Brain microvascular endothelial cell (primary cell): ENCODE results near the gene TGM2.

Source experiments
- DNase-seq: peaks from one replicate; pipeline ENCODE4 v3.0.0-alpha.2; 2020
- H3K27ac ChIP-seq: fragments of 250-450 bp; sonication (Bioruptor Pico); 2 replicates; pipeline ENCODE4 v1.5.1; 2020; ENCODE audit warnings: mild to moderate bottlenecking, moderate library complexity
- H3K27me3 ChIP-seq: fragments of 250-450 bp; sonication (Bioruptor Pico); replicated peaks from 2 replicates; pipeline ENCODE4 v1.5.1; 2020; ENCODE audit warnings: mild to moderate bottlenecking
- H3K36me3 ChIP-seq: fragments of 250-450 bp; sonication (Bioruptor Pico); replicated peaks from 2 replicates; pipeline ENCODE4 v1.5.1; 2020; ENCODE audit warnings: mild to moderate bottlenecking
- H3K4me3 ChIP-seq: 2 replicates; pipeline ENCODE4 v1.5.1; 2011; ENCODE audit warnings: low read depth, mild to moderate bottlenecking, control low read depth, low read length, moderate library complexity
- in situ Hi-C: cut with HindIII; loops from 2 replicates; pipeline ENCODE4 v1.10.0; 2017; ENCODE audit warnings: low sequenced_read_pairs, low pct_ligation_motif_present
- TF ChIP-seq, protein P1 (sequence below): IDR thresholded peaks from 2 replicates; pipeline ENCODE4 v1.5.1; 2011; ENCODE audit warnings: low read depth, mild to moderate bottlenecking, moderate library complexity, low read length, control low read depth, inconsistent platforms; ENCODE audit errors: missing control alignments

The TGM2 gene

GRCh38 chr20:38161412-38161774 is 3.7 kb downstream of the TGM2 start:
- Histone ChIP-seq H3K27ac (no peak overlapping the region), H3K27me3 (no peaks in the 10 kb centered on the region), H3K36me3 (peaks cover 55% of the 10 kb centered on the region), H3K4me3 (no peak overlapping the region)
- in situ Hi-C loops = no loop called here
- no peak for DNase-seq
- TF ChIP-seq, protein P1, sequence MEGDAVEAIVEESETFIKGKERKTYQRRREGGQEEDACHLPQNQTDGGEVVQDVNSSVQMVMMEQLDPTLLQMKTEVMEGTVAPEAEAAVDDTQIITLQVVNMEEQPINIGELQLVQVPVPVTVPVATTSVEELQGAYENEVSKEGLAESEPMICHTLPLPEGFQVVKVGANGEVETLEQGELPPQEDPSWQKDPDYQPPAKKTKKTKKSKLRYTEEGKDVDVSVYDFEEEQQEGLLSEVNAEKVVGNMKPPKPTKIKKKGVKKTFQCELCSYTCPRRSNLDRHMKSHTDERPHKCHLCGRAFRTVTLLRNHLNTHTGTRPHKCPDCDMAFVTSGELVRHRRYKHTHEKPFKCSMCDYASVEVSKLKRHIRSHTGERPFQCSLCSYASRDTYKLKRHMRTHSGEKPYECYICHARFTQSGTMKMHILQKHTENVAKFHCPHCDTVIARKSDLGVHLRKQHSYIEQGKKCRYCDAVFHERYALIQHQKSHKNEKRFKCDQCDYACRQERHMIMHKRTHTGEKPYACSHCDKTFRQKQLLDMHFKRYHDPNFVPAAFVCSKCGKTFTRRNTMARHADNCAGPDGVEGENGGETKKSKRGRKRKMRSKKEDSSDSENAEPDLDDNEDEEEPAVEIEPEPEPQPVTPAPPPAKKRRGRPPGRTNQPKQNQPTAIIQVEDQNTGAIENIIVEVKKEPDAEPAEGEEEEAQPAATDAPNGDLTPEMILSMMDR = no peak

- H3K4me3 ChIP-seq = peak overlapping the region; percentile 5
- DNase-seq = no peak
- in situ Hi-C loops = no loop called here
- H3K36me3 ChIP-seq = peaks cover 66% of the 10 kb centered on the region
- no peaks in the 10 kb centered on the region for H3K27me3 ChIP-seq
- no peak overlapping the region for H3K27ac ChIP-seq
- TF ChIP-seq, protein P1 = no peak
These were observed 4.9 kb downstream of the TGM2 start for GRCh38 chr20:38159957-38160756.

- in situ Hi-C loops = no loop called here
These were observed 5.5 kb downstream of the TGM2 start for GRCh38 chr20:38159566-38159956.

DNA sequence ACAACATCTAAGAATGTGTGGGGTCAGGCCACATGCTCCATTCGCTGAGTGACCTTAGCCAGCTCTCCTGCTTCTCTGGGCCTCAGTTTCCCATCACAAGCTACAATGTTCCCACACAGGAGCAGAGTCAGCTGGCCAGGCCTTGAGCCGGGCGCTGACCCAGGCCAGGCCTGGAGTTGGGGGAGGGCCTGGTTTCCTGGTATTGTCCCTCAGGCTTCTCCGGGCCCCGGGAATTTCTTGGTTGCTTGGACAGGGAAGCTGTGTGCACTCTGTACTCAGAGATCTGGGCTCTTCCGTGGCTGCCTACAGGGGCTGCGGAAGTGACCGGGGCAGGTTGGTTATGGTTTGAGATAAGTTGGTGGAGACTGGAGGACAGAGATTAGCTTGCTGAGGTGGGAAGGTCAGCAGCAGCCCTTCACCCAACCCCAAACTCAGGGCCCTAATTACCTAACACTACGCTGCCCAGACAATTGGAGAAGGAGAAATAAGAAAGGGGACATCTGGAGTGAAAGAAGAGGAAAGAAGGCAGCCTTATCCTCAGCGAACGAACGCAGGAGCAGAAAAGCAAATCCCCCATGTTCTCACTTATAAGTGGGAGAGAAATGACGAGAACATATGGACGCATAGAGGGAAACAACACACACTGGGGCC is 6.2 kb downstream of the TGM2 start:
- DNase-seq = no peak
- Histone ChIP-seq H3K27me3 (no peaks in the 10 kb centered on the region), H3K4me3 (no peak overlapping the region), H3K27ac (no peak overlapping the region), H3K36me3 (peaks cover 73% of the 10 kb centered on the region)
- TF ChIP-seq, protein P1 = no peak
- in situ Hi-C loops = no loop called here

More at GRCh38 chr20:38159566-38159956, 5.5 kb downstream of the TGM2 start:
- DNase-seq = no peak
- Histone ChIP-seq H3K4me3 (peak overlapping the region; percentile 5), H3K27ac (no peak overlapping the region), H3K27me3 (no peaks in the 10 kb centered on the region), H3K36me3 (peaks cover 70% of the 10 kb centered on the region)
- TF ChIP-seq, protein P1 = no peak

DNA sequence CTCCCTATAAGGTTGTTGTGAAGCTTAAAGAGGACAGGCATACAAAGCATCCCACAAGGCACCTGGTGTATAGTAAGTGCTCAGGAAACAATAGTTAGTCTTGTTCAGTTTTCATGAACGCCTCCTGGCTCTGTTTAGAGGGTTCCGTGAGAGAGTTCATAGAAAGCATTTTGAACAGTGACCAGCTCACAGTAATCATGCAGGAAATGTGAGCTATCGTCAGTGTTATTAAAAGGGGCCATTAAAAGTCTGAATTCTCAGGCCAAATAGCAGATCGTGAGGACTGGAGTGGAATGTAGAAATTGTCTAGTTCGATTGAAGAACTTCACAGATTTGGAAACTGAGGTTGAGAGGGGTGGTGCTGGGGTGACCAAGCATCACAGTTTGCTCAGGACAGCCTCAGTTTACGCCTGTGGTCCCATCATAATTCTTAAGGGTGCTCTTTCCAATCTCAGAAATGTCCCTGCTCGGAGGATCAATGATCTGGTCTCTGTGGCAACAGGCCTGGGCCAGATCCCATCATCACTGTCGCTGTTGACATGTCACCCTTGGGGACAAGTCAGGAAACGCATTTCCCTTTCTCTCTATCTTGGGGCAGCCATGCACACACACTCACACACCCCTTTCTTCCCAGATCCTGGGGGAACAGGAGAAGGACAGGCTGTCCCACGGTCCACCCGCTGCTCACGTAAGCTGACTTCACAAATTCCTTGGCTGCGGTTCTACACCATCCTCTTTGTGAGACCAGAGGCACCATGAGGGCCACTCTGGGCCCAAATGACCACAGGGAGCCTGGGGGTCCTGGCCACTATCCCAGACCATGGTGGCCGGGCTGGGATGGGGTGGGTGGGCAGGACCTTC is 7.2 kb downstream of the TGM2 start:
- no peak for DNase-seq
- in situ Hi-C loops = no loop called here
- peak overlapping the region; percentile 38 for H3K27ac ChIP-seq

More for the DNA sequence above, 7.2 kb downstream of the TGM2 start:
- H3K27me3 ChIP-seq = no peaks in the 10 kb centered on the region
- H3K36me3 ChIP-seq = peaks cover 78% of the 10 kb centered on the region
- TF ChIP-seq, protein P1 = no peak
- H3K4me3 ChIP-seq = no peak overlapping the region
